KG1 (cell line): Measurements from ENCODE around the gene MAD1L1.
"Not testable (repeated sequence)": the region's sequence is repeated elsewhere in the genome, so short reads cannot be mapped to it uniquely, and the experiment has no call there.

ENCODE experiments used
- DNase-seq: peaks from one replicate; lab custom pipeline; 2025; lab: John Stamatoyannopoulos, UW

The MAD1L1 gene

DNA sequence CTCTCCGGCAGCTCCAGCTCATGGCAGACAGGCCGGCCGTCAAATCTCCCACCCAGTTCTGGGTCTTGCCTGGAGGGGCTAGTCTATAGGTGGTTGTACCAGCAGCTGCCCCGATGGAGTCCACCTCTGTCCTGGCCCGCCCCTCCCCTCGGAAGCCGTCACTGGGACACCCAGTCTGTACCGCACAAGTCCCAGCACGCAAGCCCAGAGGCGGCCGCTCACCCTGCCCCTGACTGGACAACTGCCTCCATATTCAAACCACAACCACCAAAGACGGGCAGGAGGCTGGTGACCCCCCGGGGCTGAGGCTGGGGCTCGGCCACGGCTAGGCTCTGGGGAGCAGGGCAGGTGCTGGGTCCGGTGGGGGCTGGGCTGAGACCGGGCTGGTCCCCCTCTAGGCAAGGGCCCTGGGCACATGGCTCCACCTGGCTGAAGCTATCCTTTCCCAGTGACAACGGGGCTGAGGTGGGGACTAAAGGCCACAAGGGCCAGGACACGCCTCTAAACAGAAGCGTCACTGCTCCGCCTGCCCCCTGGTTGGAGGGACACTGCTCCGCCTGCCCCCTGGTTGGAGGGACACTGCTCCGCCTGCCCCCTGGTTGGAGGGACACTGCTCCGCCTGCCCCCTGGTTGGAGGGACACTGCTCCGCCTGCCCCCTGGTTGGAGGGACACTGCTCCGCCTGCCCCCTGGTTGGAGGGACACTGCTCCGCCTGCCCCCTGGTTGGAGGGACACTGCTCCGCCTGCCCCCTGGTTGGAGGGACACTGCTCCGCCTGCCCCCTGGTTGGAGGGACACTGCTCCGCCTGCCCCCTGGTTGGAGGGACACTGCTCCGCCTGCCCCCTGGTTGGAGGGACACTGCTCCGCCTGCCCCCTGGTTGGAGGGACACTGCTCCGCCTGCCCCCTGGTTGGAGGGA lies 371.6 kb downstream of the MAD1L1 start:
- not testable (repeated sequence) for DNase-seq

DNA sequence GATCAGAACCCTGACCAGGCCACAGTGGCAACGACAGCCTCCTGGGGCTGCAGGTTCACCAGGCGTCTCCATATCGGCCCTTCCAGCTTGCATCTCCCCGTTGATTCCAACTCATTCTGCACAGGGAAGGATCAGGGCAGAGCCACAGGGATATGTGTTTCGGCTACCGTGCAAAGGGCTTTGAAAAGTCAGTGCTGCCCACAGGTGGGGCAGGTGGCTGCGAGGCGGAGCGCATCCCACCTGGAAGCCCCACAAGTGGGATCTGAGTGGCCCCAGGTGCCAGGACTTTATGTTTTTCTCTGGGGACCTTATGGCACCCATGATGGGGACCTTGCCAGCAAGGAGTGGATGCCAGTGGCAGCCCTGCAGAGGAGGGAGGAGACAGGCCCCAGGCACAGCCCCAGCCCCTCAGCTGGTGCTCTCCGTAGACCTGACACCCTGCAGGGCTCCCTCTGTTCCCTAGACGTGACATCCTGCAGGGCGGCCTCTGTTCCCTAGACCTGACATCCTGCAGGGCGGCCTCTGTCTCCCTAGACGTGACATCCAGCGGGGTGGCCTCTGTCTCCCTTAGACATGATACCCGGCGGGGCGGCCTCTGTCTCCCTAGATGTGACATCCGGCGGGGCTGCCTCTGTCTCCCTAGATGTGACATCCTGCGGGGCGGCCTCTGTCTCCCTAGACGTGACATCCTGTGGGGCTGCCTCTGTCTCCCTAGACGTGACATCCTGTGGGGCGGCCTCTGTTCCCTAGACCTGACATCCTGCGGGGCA lies 373.3 kb downstream of the MAD1L1 start:
- DNase-seq: no peak

- no peak for DNase-seq
Measured at GRCh38 chr7:1858435-1859265, 374.1 kb downstream of the MAD1L1 start.

DNA sequence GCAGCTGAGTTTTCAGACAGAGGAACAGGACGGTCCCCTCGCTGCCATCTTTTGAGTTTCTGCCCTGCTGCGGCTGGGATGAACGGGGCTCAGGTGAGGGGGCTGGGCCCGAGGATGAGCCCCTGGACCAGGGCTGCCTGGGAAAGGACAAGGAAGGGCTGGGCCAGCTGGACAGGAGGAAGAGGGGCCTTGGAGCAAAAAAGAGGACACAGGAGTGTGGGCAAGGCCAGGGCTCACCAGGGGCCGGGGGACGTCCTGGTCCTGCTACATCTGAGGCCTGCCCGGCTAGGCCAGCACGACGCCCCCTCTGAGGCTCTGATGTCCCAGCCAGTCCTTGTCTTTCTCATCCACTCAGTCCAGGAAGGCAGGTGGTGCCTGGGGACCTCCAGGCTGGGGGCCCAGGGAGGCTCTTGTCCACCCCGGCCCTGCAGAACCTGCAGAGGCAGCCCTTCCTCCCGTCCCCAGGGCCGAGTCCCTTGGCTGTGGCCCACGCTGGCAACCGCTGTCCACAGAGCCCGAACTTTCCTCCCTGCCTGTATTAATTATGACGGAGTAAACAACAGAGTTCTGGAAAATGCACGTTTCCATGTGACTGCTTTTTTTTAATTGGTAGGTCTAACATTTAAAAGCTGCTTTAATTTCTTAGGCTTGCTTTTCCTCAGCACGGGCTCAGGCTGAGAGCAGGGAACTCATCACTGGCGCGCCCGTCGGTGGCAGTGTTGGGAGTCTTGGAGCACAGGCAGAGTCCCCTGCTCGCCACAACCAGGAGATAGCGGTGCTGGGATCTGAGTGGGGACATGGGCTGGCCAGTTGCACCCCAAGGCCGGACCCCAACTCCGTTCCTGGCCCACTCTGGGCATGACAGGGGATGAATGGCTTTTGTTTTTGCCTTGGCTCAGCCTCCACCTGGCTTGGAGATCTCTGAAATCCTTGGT lies 375.0 kb downstream of the MAD1L1 start:
- no peak for DNase-seq

- DNase-seq: no peak
Measured at GRCh38 chr7:1856888-1857441, 375.8 kb downstream of the MAD1L1 start.

DNA sequence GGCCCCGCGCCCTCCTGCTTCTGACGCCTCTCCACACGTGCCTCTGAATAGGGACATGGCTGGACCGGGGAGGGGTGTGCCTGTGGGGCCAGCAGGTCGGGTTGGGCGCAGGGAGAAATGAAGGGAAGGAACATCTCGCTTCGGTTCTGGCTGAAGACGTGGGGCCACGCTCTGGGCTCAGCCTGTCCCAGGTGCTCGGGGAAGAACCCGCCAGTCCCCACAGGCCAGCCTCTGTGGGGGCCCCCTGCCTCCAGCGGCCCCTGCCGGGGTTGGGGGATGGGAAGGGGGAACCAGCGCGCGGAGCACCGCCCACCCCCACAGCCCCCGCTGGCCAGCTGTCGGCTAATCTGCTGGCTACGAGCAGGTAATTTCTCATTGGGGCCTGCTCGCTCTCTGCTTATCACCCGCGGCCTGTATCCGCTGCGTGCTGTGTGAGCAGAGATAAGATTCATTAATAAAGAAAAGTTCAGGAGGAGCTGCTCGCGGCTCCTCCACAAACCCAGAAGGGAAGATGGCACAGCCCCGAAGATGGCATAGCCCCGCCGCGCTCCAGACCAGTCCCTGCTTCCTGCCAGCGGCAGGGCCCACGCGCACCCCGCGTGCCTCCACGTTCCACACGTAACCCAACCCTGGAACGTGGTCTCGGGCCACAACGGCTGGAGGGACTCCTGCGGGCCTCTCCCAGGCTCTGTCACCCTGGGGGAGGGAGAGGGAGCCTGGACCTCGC lies 376.4 kb downstream of the MAD1L1 start:
- DNase-seq: no peak

- no peak for DNase-seq
Measured at GRCh38 chr7:1855725-1856160, 377.0 kb downstream of the MAD1L1 start.

- no peak for DNase-seq
Measured at GRCh38 chr7:1854866-1855724, 377.6 kb downstream of the MAD1L1 start.

- no peak for DNase-seq
Measured at GRCh38 chr7:1853986-1854865, 378.5 kb downstream of the MAD1L1 start.

- DNase-seq: no peak
Measured at GRCh38 chr7:1853431-1853985, 379.2 kb downstream of the MAD1L1 start.

GRCh38 chr7:1852517-1853430 lies 380.0 kb downstream of the MAD1L1 start:
- DNase-seq: no peak

- no peak for DNase-seq
Measured at GRCh38 chr7:1851721-1852516, 380.8 kb downstream of the MAD1L1 start.

DNA sequence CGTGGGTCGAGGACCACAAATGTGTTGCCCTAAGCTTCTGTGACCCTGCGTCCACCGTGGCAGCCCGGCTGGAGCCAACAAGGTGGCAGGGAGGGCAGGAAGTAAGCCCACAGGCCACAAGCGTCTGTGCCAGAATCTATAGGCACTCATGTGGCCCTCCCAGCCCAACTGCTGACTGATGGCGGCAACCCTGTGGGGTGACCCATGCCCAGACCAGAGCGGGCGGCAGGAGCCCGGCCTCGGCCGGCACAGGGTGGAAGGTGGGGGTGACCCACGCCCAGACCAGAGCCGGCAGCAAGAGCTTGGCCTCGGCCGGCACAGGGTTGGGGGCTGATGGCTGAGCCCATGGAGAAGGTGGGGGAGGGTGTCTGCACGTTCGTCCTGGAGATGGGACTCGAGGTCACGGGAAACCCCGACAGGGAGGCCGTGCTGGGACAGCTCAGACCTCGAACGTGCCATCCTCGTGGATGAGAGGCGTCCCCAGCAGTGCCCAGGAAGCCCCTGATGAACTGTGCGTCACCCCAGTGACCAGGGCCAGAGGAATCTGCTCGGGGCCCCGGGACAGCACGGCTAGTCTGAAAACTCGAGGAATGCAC lies 381.7 kb downstream of the MAD1L1 start:
- DNase-seq: no peak

DNA sequence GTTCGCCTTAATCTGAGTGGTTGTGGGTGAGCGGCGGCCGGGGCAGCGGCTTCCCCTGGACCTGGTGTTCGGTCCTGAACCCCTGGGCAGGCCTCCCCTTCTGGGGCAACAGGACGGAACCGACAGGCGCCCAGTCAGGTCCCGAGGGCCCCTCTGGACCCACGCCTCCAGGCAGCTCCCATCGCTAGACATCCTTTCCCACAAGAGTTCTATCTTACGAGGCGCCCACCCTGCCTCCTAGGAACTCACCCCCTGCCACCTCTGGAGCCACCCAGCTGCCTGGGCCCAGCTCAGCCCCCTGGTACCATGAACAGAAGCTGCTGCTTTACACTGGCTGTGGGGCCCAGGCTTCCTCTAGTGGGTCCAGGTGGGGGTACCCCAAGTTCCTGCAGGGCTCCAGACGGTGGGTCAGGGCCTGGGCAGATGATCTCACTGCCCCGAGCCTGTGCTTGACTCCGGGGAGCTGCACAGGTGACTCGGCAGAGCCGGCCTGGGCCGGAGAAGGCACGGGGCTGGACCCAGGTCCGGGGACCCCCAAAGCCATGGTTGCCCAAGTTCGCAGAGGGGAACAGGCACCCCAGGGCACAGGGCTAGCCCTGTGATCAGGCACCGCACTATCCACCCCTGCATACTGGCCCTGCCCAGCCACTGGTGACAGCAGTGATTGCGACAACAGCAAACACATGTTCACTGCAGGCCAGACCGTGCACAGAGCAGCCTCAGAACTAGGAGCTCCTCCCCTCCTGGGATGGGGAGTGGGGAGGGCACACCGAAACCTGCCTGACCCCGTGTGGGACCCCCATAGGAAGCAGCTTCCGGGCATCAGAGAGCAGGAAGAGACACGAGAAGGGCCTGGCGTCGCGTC lies 382.4 kb downstream of the MAD1L1 start:
- DNase-seq: no peak
